Measurements from ENCODE around the gene PAQR4. TPM values are rescaled to one million over a fixed set of nuclear protein-coding genes. Genes with fewer than 3 reads are reported as not detected.

PAQR4 gene
- total and polyA plus RNA-seq, 4 donors = 4.0 to 21.3 (median 13.1) TPM

- Histone ChIP-seq H3K9ac (ENCODE audit: insufficient read depth in 1 of 2, low read length in 2 of 2) (no peak overlapping the region), H3K27ac (ENCODE audit: low read depth in 1 of 2, low read length in 1 of 2) (no peak overlapping the region), H3K4me1 (ENCODE audit: control insufficient read depth in 5 of 5, insufficient read depth in 5 of 5, low read length in 5 of 5) (no peaks in the 10 kb centered on the region), H3K27me3 (ENCODE audit: control insufficient read depth in 3 of 3, insufficient read depth in 3 of 3, low read length in 2 of 3) (no peaks in the 10 kb centered on the region), H3K4me3 (no peak overlapping the region), H3K36me3 (ENCODE audit: control insufficient read depth in 4 of 4, insufficient read depth in 4 of 4, low read length in 4 of 4) (no peaks in the 10 kb centered on the region), H3K9me3 (ENCODE audit: control insufficient read depth in 4 of 4, insufficient read depth in 3 of 4, low read length in 3 of 4) (no peaks in the 10 kb centered on the region)
- DNase-seq (no peak), ATAC-seq (ENCODE audit: insufficient read depth, low FRiP score) (no peak)
- no peak for TF ChIP-seq CTCF (IDR thresholded peaks at IDR 0.05; ENCODE audit: control extremely low read depth, extremely low read depth)
- 81 to 89% methylated on average over 13 of the region's 13 CpGs for WGBS, 2 donors
Measured at GRCh38 chr16:2996298-2996697, 27.1 kb downstream of the PAQR4 start.

- Histone ChIP-seq H3K9ac (ENCODE audit: insufficient read depth in 1 of 2, low read length in 2 of 2) (no peak overlapping the region), H3K36me3 (ENCODE audit: control insufficient read depth in 4 of 4, insufficient read depth in 4 of 4, low read length in 4 of 4) (no peaks in the 10 kb centered on the region), H3K9me3 (ENCODE audit: control insufficient read depth in 4 of 4, insufficient read depth in 3 of 4, low read length in 3 of 4) (no peaks in the 10 kb centered on the region), H3K4me1 (ENCODE audit: control insufficient read depth in 5 of 5, insufficient read depth in 5 of 5, low read length in 5 of 5) (no peaks in the 10 kb centered on the region), H3K27ac (ENCODE audit: low read depth in 1 of 2, low read length in 1 of 2) (no peak overlapping the region), H3K27me3 (ENCODE audit: control insufficient read depth in 3 of 3, insufficient read depth in 3 of 3, low read length in 2 of 3) (peaks cover 0 to 4% (median 0%) of the 10 kb centered on the region in 3 donors), H3K4me3 (no peak overlapping the region)
- WGBS, 2 donors = 79 to 81% methylated on average over 6 of the region's 6 CpGs
- DNase-seq = no peak
- no peak for TF ChIP-seq CTCF (IDR thresholded peaks at IDR 0.05; ENCODE audit: control extremely low read depth, extremely low read depth)
- no peak for ATAC-seq (ENCODE audit: insufficient read depth, low FRiP score)
Measured at GRCh38 chr16:2999929-3000328, 30.8 kb downstream of the PAQR4 start.

GRCh38 chr16:3000540-3000939 is 31.4 kb downstream of the PAQR4 start:
- Histone ChIP-seq H3K9me3 (ENCODE audit: control insufficient read depth in 4 of 4, insufficient read depth in 3 of 4, low read length in 3 of 4) (no peaks in the 10 kb centered on the region), H3K27me3 (ENCODE audit: control insufficient read depth in 3 of 3, insufficient read depth in 3 of 3, low read length in 2 of 3) (peaks cover 0 to 5% (median 0%) of the 10 kb centered on the region in 3 donors), H3K9ac (ENCODE audit: insufficient read depth in 1 of 2, low read length in 2 of 2) (no peak overlapping the region), H3K36me3 (ENCODE audit: control insufficient read depth in 4 of 4, insufficient read depth in 4 of 4, low read length in 4 of 4) (no peaks in the 10 kb centered on the region), H3K4me3 (no peak overlapping the region), H3K4me1 (ENCODE audit: control insufficient read depth in 5 of 5, insufficient read depth in 5 of 5, low read length in 5 of 5) (no peaks in the 10 kb centered on the region), H3K27ac (ENCODE audit: low read depth in 1 of 2, low read length in 1 of 2) (no peak overlapping the region)
- TF ChIP-seq CTCF (IDR thresholded peaks at IDR 0.05; ENCODE audit: control extremely low read depth, extremely low read depth) = no peak
- ATAC-seq (ENCODE audit: insufficient read depth, low FRiP score) = no peak
- 89% methylated on average over 4 of the region's 4 CpGs for WGBS, 2 donors
- no peak for DNase-seq

GRCh38 chr16:3001316-3001715 is 32.2 kb downstream of the PAQR4 start:
- no peak for DNase-seq
- no peak overlapping the region for H3K27ac ChIP-seq (ENCODE audit: low read depth in 1 of 2, low read length in 1 of 2)
- H3K4me1 ChIP-seq (ENCODE audit: control insufficient read depth in 5 of 5, insufficient read depth in 5 of 5, low read length in 5 of 5) = peaks cover 0 to 3% (median 0%) of the 10 kb centered on the region in 5 donors
- no peak for ATAC-seq (ENCODE audit: insufficient read depth, low FRiP score)
- peaks cover 0 to 8% (median 4%) of the 10 kb centered on the region in 3 donors for H3K27me3 ChIP-seq (ENCODE audit: control insufficient read depth in 3 of 3, insufficient read depth in 3 of 3, low read length in 2 of 3)
- H3K9me3 ChIP-seq (ENCODE audit: control insufficient read depth in 4 of 4, insufficient read depth in 3 of 4, low read length in 3 of 4) = no peaks in the 10 kb centered on the region
- H3K4me3 ChIP-seq = no peak overlapping the region
- no peaks in the 10 kb centered on the region for H3K36me3 ChIP-seq (ENCODE audit: control insufficient read depth in 4 of 4, insufficient read depth in 4 of 4, low read length in 4 of 4)
- WGBS, 2 donors = 82 to 88% methylated on average over 12 of the region's 12 CpGs
- TF ChIP-seq CTCF (IDR thresholded peaks at IDR 0.05; ENCODE audit: control extremely low read depth, extremely low read depth) = no peak
- H3K9ac ChIP-seq (ENCODE audit: insufficient read depth in 1 of 2, low read length in 2 of 2) = no peak overlapping the region
